Measurements from ENCODE around the gene MEGF11.

GRCh38 chr15:65862682-65863081 lies 390.9 kb downstream of the MEGF11 start:
- TF ChIP-seq CTCF (conservative IDR thresholded peaks at IDR 0.05; ENCODE audit: low read length) (peak; percentile 75), EZH2phosphoT487 (IDR thresholded peaks at IDR 0.05; ENCODE audit: borderline replicate concordance) (no peak)
